Natural killer cell treated with Interleukin-12 subunit alpha and Interleukin-12 subunit beta and Interleukin-15 and Interleukin-18, amount 100 ng/mL, for 72 hours (primary cell): ENCODE data around the gene WDR72. TPM values are rescaled to one million over a fixed set of nuclear protein-coding genes. Genes with fewer than 3 reads are reported as not detected.
"Not testable (repeated sequence)": the region's sequence is repeated elsewhere in the genome, so short reads cannot be mapped to it uniquely, and the experiment has no call there.

ENCODE experiments used
- ATAC-seq, 2 donors: fragments of 150-1000 bp; cut with Tn5 transposase in 1 of 2; sonication (Bioruptor Pico), chemical (Tn5 transposase) in 1 of 2; 2 replicates each; pipeline ENCODE4 v1.10.0; 2021
- DNase-seq: peaks from one replicate; pipeline ENCODE4 v3.0.0; 2022; ENCODE audit warnings: low spot score
- H3K27ac Mint-ChIP-seq, 2 donors: 1 replicate in 1 of 2; 2 replicates in 1 of 2; pipeline ENCODE4 v1.8.0; 2022; ENCODE audit warnings: mixed read lengths in 2 of 2, mild to moderate bottlenecking in 1 of 2, moderate library complexity in 1 of 2
- H3K27me3 Mint-ChIP-seq, 2 donors: 1 replicate in 1 of 2; 2 replicates in 1 of 2; pipeline ENCODE4 v1.8.0; 2022; ENCODE audit warnings: mixed read lengths in 2 of 2
- H3K36me3 Mint-ChIP-seq: one replicate; pipeline ENCODE4 v1.8.0; 2022; ENCODE audit warnings: mixed read lengths
- H3K4me1 Mint-ChIP-seq, 2 donors: 1 replicate in 1 of 2; 2 replicates in 1 of 2; pipeline ENCODE4 v1.8.0; 2022; ENCODE audit warnings: low read depth in 2 of 2, mixed read lengths in 2 of 2, mild to moderate bottlenecking in 1 of 2
- H3K4me3 Mint-ChIP-seq: one replicate; pipeline ENCODE4 v1.8.0; 2022; ENCODE audit warnings: mixed read lengths
- H3K9me3 Mint-ChIP-seq: 2 replicates; pipeline ENCODE4 v1.8.0; 2022; ENCODE audit warnings: mixed read lengths
- total RNA-seq, 2 donors: library from RNA; stranded (reverse); gene quantifications; one replicate each; pipeline ENCODE4 v1.2.3, GENCODE V29; 2022

Gene WDR72
- total RNA-seq, 2 donors from 2014 or later, result not detected

- Mint-ChIP-seq H3K27me3 (peaks cover 0 to 3% of the 10 kb centered on the region in 2 donors), H3K27ac (no peak overlapping the region), H3K4me1 (no peaks in the 10 kb centered on the region), H3K36me3 (no peaks in the 10 kb centered on the region), H3K9me3 (peaks cover 5% of the 10 kb centered on the region), H3K4me3 (no peak overlapping the region)
- DNase-seq, result no peak
- ATAC-seq, result no peak
Measured at GRCh38 chr15:53563627-53564026, 195.8 kb downstream of the WDR72 start.

- ATAC-seq (no peak), DNase-seq (no peak)
- Mint-ChIP-seq H3K36me3 (no peaks in the 10 kb centered on the region), H3K27me3 (no peaks in the 10 kb centered on the region), H3K9me3 (peaks cover 3% of the 10 kb centered on the region), H3K4me3 (no peak overlapping the region), H3K4me1 (no peaks in the 10 kb centered on the region), H3K27ac (no peak overlapping the region)
Measured at GRCh38 chr15:53559364-53560277, 199.8 kb downstream of the WDR72 start.

- Mint-ChIP-seq H3K9me3 (peaks cover 3% of the 10 kb centered on the region), H3K36me3 (no peaks in the 10 kb centered on the region), H3K27ac (no peak overlapping the region), H3K27me3 (no peaks in the 10 kb centered on the region), H3K4me1 (no peaks in the 10 kb centered on the region), H3K4me3 (no peak overlapping the region)
- ATAC-seq, result no peak
- DNase-seq, result no peak
Measured at GRCh38 chr15:53558384-53558783, 201.1 kb downstream of the WDR72 start.

GRCh38 chr15:53555226-53555625, 204.2 kb downstream of the WDR72 start:
- H3K27me3 Mint-ChIP-seq, result no peaks in the 10 kb centered on the region
- H3K27ac Mint-ChIP-seq, result no peak overlapping the region
- DNase-seq (no peak), ATAC-seq (no peak)
- no peaks in the 10 kb centered on the region for H3K36me3 Mint-ChIP-seq
- peaks cover 6% of the 10 kb centered on the region for H3K9me3 Mint-ChIP-seq
- no peaks in the 10 kb centered on the region for H3K4me1 Mint-ChIP-seq
- H3K4me3 Mint-ChIP-seq, result no peak overlapping the region

- DNase-seq (no peak), ATAC-seq (no peak)
- peaks cover 9% of the 10 kb centered on the region for H3K9me3 Mint-ChIP-seq
- no peaks in the 10 kb centered on the region for H3K4me1 Mint-ChIP-seq
- no peak overlapping the region for H3K4me3 Mint-ChIP-seq
- H3K27ac Mint-ChIP-seq, result no peak overlapping the region
- H3K36me3 Mint-ChIP-seq, result no peaks in the 10 kb centered on the region
- no peaks in the 10 kb centered on the region for H3K27me3 Mint-ChIP-seq
Measured at GRCh38 chr15:53549697-53550305, 209.7 kb downstream of the WDR72 start.

- H3K27ac Mint-ChIP-seq, result no peak overlapping the region
- DNase-seq, result no peak
- H3K36me3 Mint-ChIP-seq, result peaks cover 3% of the 10 kb centered on the region
- no peak overlapping the region for H3K4me3 Mint-ChIP-seq
- peaks cover 12% of the 10 kb centered on the region for H3K9me3 Mint-ChIP-seq
- H3K27me3 Mint-ChIP-seq, result no peaks in the 10 kb centered on the region
- no peak for ATAC-seq
- H3K4me1 Mint-ChIP-seq, result no peaks in the 10 kb centered on the region
Measured at GRCh38 chr15:53548236-53548635, 211.2 kb downstream of the WDR72 start.

- not testable (repeated sequence) for H3K27me3 Mint-ChIP-seq, H3K27ac Mint-ChIP-seq, DNase-seq, H3K4me3 Mint-ChIP-seq, ATAC-seq, H3K36me3 Mint-ChIP-seq, H3K4me1 Mint-ChIP-seq
- H3K9me3 Mint-ChIP-seq, result peaks cover 17% of the 10 kb centered on the region
Measured at GRCh38 chr15:53540626-53541300, 218.7 kb downstream of the WDR72 start.

- peaks cover 20% of the 10 kb centered on the region for H3K9me3 Mint-ChIP-seq
- no peaks in the 10 kb centered on the region for H3K4me1 Mint-ChIP-seq
- ATAC-seq, result no peak
Measured at GRCh38 chr15:53539878-53540277, 219.6 kb downstream of the WDR72 start.

GRCh38 chr15:53536479-53537120, 222.9 kb downstream of the WDR72 start:
- no peak for ATAC-seq
- Mint-ChIP-seq H3K27me3 (no peaks in the 10 kb centered on the region), H3K9me3 (peaks cover 15% of the 10 kb centered on the region)

More at GRCh38 chr15:53539878-53540277, 219.6 kb downstream of the WDR72 start:
- H3K27me3 Mint-ChIP-seq, result no peaks in the 10 kb centered on the region
- no peak overlapping the region for H3K4me3 Mint-ChIP-seq
- no peak for DNase-seq
- H3K27ac Mint-ChIP-seq, result no peak overlapping the region
- peaks cover 9% of the 10 kb centered on the region for H3K36me3 Mint-ChIP-seq

GRCh38 chr15:53535886-53536285, 223.6 kb downstream of the WDR72 start:
- Mint-ChIP-seq H3K36me3 (peaks cover 4% of the 10 kb centered on the region), H3K27ac (no peak overlapping the region), H3K4me3 (no peak overlapping the region), H3K9me3 (peaks cover 15% of the 10 kb centered on the region), H3K4me1 (no peaks in the 10 kb centered on the region), H3K27me3 (no peaks in the 10 kb centered on the region)
- ATAC-seq, result no peak
- DNase-seq, result no peak

More at GRCh38 chr15:53536479-53537120, 222.9 kb downstream of the WDR72 start:
- no peaks in the 10 kb centered on the region for H3K4me1 Mint-ChIP-seq
- no peak overlapping the region for H3K4me3 Mint-ChIP-seq
- no peak overlapping the region for H3K27ac Mint-ChIP-seq
- no peak for DNase-seq
- H3K36me3 Mint-ChIP-seq, result peaks cover 4% of the 10 kb centered on the region

GRCh38 chr15:53534105-53534839, 225.2 kb downstream of the WDR72 start:
- no peak for ATAC-seq
- Mint-ChIP-seq H3K27ac (no peak overlapping the region), H3K4me3 (no peak overlapping the region), H3K4me1 (no peaks in the 10 kb centered on the region), H3K9me3 (peaks cover 13% of the 10 kb centered on the region), H3K36me3 (peaks cover 5% of the 10 kb centered on the region), H3K27me3 (no peaks in the 10 kb centered on the region)
- DNase-seq, result no peak

GRCh38 chr15:53530761-53531160, 228.7 kb downstream of the WDR72 start:
- H3K27me3 Mint-ChIP-seq, result no peaks in the 10 kb centered on the region
- peaks cover 10% of the 10 kb centered on the region for H3K9me3 Mint-ChIP-seq
- no peak overlapping the region for H3K4me3 Mint-ChIP-seq
- DNase-seq (no peak), ATAC-seq (no peak)
- H3K27ac Mint-ChIP-seq, result no peak overlapping the region
- peaks cover 5% of the 10 kb centered on the region for H3K36me3 Mint-ChIP-seq
- no peaks in the 10 kb centered on the region for H3K4me1 Mint-ChIP-seq

GRCh38 chr15:53527996-53528395, 231.5 kb downstream of the WDR72 start:
- H3K36me3 Mint-ChIP-seq, result peaks cover 5% of the 10 kb centered on the region
- H3K27ac Mint-ChIP-seq, result no peak overlapping the region

More at GRCh38 chr15:53527996-53528395, 231.5 kb downstream of the WDR72 start:
- DNase-seq (no peak), ATAC-seq (no peak)
- no peaks in the 10 kb centered on the region for H3K27me3 Mint-ChIP-seq
- H3K4me3 Mint-ChIP-seq, result no peak overlapping the region
- H3K4me1 Mint-ChIP-seq, result no peaks in the 10 kb centered on the region
- peaks cover 4% of the 10 kb centered on the region for H3K9me3 Mint-ChIP-seq
